Measurements from ENCODE around the gene DSCAML1. TPM values are rescaled to one million over a fixed set of nuclear protein-coding genes. Genes with fewer than 3 reads are reported as not detected.

DSCAML1 gene
- total and polyA plus RNA-seq, 5 donors from 2014 or later, result 0.08 to 1.6 (median 0.30) TPM; not detected in 1

DNA sequence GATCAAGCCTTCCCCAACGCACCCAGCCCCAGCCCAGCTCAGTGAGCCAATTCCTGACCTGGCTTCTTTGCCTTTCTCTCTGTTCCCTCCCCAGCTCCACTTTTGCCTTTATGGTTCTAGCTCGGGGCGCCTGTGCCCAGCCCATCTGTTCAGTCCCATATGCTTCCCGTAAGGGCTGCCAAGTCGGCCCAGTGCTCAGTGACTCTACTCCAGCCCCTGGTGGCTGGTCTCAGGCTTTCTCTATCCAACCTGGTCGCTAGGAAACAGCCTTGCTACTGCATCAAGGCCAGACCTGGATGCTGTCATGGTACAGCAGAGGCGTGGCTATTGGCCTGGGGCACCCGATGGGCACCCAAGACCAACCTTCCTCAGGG lies 178.0 kb downstream of the DSCAML1 start:
- no peaks in the 10 kb centered on the region for H3K36me3 ChIP-seq (ENCODE audit: control insufficient read depth, insufficient read depth, low read length)
- Mint-ChIP-seq H3K36me3 (peaks cover 5% of the 10 kb centered on the region), H3K27ac (no peak overlapping the region), H3K27me3 (peaks cover 24% of the 10 kb centered on the region), H3K4me3 (no peak overlapping the region), H3K9me3 (peaks cover 0 to 14% (median 3%) of the 10 kb centered on the region in 7 donors), H3K4me1 (no peaks in the 10 kb centered on the region)
- DNase-seq (no peak), ATAC-seq (ENCODE audit: low read depth in 2 of 2) (no peak)
- H3K4me3 ChIP-seq (ENCODE audit: low read depth, low read length), result no peak overlapping the region
- no peaks in the 10 kb centered on the region for H3K4me1 ChIP-seq (ENCODE audit: control insufficient read depth, insufficient read depth, low read length, poor library complexity, severe bottlenecking)
- H3K27ac ChIP-seq (ENCODE audit: insufficient read depth, low read length, poor library complexity, severe bottlenecking), result no peak overlapping the region
- no peaks in the 10 kb centered on the region for H3K27me3 ChIP-seq (ENCODE audit: control insufficient read depth, insufficient read depth, low read length)
- peaks cover 0 to 8% of the 10 kb centered on the region in 2 experiments for H3K9me3 ChIP-seq (ENCODE audit: control insufficient read depth in 2 of 2, low read length in 2 of 2)

DNA sequence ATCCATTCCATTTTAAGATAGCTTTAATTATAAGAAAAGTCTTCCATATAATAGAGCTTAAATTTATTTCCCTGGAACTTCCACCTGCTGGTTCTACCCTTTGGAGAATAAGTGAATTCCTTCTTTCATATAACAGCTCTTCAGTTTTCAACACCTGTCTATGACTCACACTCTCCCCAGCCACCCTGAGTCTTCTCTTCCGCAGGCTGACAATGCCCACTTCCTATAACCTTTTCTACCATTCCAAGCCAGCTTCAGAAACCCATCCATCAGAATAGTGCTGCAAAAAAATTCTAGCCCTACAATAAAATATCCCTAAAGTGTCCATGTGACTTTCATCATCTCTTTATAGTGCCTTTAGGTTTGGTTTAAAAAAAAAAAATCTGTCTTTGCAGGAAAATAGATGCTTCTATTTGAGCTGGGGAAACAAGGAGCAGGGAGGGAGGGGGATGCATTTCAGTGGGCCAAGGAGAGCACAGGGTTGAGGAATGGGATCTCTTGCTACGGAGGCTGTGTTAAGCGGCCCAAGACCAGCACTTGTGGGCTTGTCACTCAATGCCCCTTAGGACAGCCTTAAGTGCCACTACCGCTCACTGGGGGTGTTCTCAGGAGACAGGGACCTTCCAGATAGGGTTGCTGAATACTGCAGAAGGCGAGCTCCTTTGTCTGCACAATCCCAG lies 178.6 kb downstream of the DSCAML1 start:
- DNase-seq, result no peak
- Mint-ChIP-seq H3K27me3 (peaks cover 22% of the 10 kb centered on the region), H3K4me1 (no peaks in the 10 kb centered on the region), H3K4me3 (no peak overlapping the region), H3K36me3 (peaks cover under 1% of the 10 kb centered on the region), H3K9me3 (peaks cover 0 to 14% (median 3%) of the 10 kb centered on the region in 7 donors), H3K27ac (no peak overlapping the region)
- ATAC-seq (ENCODE audit: low read depth in 2 of 2), result no peak
- no peak overlapping the region for H3K27ac ChIP-seq (ENCODE audit: insufficient read depth, low read length, poor library complexity, severe bottlenecking)
- H3K36me3 ChIP-seq (ENCODE audit: control insufficient read depth, insufficient read depth, low read length), result no peaks in the 10 kb centered on the region
- H3K9me3 ChIP-seq (ENCODE audit: control insufficient read depth in 2 of 2, low read length in 2 of 2), result peaks cover 0 to 8% of the 10 kb centered on the region in 2 experiments
- H3K4me3 ChIP-seq (ENCODE audit: low read depth, low read length), result no peak overlapping the region
- H3K27me3 ChIP-seq (ENCODE audit: control insufficient read depth, insufficient read depth, low read length), result no peaks in the 10 kb centered on the region
- no peaks in the 10 kb centered on the region for H3K4me1 ChIP-seq (ENCODE audit: control insufficient read depth, insufficient read depth, low read length, poor library complexity, severe bottlenecking)

DNA sequence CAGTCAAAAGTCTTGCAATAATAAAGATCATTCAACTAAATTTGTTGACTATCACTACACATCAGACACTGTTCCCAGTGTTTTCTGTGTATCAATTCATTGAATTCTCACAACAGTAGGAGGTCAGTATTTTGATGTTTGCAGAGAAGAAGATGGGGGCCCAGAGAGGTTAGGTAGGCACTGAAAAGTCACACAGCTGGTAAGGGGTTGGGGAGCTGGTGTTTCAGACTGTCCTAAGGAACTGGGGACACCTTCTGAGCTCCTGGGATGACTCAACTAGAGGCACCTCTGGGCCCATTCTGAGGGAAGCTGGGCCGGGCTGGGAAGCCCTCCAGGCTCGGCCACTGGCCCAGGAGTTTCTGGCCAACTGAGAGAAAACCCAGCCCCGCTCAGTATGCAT lies 180.0 kb downstream of the DSCAML1 start:
- no peaks in the 10 kb centered on the region for H3K36me3 ChIP-seq (ENCODE audit: control insufficient read depth, insufficient read depth, low read length)
- H3K4me1 Mint-ChIP-seq, result no peaks in the 10 kb centered on the region
- H3K27me3 ChIP-seq (ENCODE audit: control insufficient read depth, insufficient read depth, low read length), result no peaks in the 10 kb centered on the region
- H3K4me3 ChIP-seq (ENCODE audit: low read depth, low read length), result no peak overlapping the region
- peaks cover 0 to 8% of the 10 kb centered on the region in 2 experiments for H3K9me3 ChIP-seq (ENCODE audit: control insufficient read depth in 2 of 2, low read length in 2 of 2)
- DNase-seq (no peak), ATAC-seq (ENCODE audit: low read depth in 2 of 2) (no peak)
- H3K9me3 Mint-ChIP-seq, result peaks cover 0 to 14% (median 3%) of the 10 kb centered on the region in 7 donors
- H3K27ac ChIP-seq (ENCODE audit: insufficient read depth, low read length, poor library complexity, severe bottlenecking), result no peak overlapping the region
- no peak overlapping the region for H3K4me3 Mint-ChIP-seq
- no peaks in the 10 kb centered on the region for H3K4me1 ChIP-seq (ENCODE audit: control insufficient read depth, insufficient read depth, low read length, poor library complexity, severe bottlenecking)
- H3K36me3 Mint-ChIP-seq, result no peaks in the 10 kb centered on the region
- H3K27ac Mint-ChIP-seq, result no peak overlapping the region
- H3K27me3 Mint-ChIP-seq, result peaks cover 22% of the 10 kb centered on the region

DNA sequence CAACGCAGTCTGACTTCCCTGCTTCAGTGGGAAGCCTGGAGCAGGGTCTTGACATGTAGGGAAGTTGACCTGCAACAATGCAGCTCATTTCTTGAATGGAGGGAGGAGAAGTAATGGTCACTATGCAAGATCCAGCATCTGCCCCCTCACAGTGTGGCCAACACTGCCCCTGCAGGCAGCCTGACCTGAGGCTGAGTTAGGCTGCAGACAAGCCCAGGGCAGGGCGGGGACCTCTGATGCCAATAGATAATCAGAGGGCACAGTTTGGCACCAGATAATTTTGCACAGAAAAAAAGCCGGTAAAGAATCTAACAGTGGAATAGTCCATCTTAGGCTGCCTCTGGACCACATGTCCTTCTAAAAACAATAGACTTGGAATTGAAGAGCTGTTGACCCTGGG lies 182.3 kb downstream of the DSCAML1 start:
- H3K4me3 ChIP-seq (ENCODE audit: low read depth, low read length), result no peak overlapping the region
- Mint-ChIP-seq H3K27ac (no peak overlapping the region), H3K4me1 (peaks cover 2 to 18% (median 6%) of the 10 kb centered on the region in 4 donors), H3K27me3 (peaks cover 19% of the 10 kb centered on the region), H3K9me3 (peaks cover 0 to 7% (median 0%) of the 10 kb centered on the region in 7 donors), H3K36me3 (no peaks in the 10 kb centered on the region), H3K4me3 (no peak overlapping the region)
- no peaks in the 10 kb centered on the region for H3K4me1 ChIP-seq (ENCODE audit: control insufficient read depth, insufficient read depth, low read length, poor library complexity, severe bottlenecking)
- H3K27ac ChIP-seq (ENCODE audit: insufficient read depth, low read length, poor library complexity, severe bottlenecking), result no peak overlapping the region
- ATAC-seq (ENCODE audit: low read depth in 2 of 2), result no peak
- DNase-seq, result no peak
- H3K27me3 ChIP-seq (ENCODE audit: control insufficient read depth, insufficient read depth, low read length), result no peaks in the 10 kb centered on the region
- no peaks in the 10 kb centered on the region for H3K9me3 ChIP-seq (ENCODE audit: control insufficient read depth in 2 of 2, low read length in 2 of 2)
- H3K36me3 ChIP-seq (ENCODE audit: control insufficient read depth, insufficient read depth, low read length), result no peaks in the 10 kb centered on the region

DNA sequence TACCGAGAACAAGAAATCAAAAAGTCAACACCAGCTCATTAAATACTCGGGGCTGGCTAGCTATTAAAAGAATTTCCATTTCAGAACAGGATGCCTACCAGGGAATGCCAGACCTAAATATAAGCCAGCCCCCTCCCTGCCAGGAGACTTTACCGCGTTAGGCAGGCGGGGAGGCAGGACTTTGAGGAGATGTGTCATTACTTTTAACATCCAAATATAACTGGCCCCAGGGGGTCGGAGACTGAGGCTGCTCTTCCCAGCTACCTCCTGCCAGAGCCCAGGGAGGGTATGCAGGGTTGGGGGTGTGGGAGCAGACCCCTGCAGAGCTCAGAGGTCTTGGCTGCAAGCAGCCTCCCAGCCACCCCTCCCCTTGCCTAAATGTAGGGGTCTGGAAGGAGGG lies 183.5 kb downstream of the DSCAML1 start:
- peaks cover 19% of the 10 kb centered on the region for H3K27me3 Mint-ChIP-seq
- DNase-seq (no peak), ATAC-seq (ENCODE audit: low read depth in 2 of 2) (no peak)
- no peaks in the 10 kb centered on the region for H3K36me3 Mint-ChIP-seq
- Histone ChIP-seq H3K4me3 (ENCODE audit: low read depth, low read length) (no peak overlapping the region), H3K27ac (ENCODE audit: insufficient read depth, low read length, poor library complexity, severe bottlenecking) (no peak overlapping the region), H3K36me3 (ENCODE audit: control insufficient read depth, insufficient read depth, low read length) (no peaks in the 10 kb centered on the region), H3K27me3 (ENCODE audit: control insufficient read depth, insufficient read depth, low read length) (no peaks in the 10 kb centered on the region), H3K4me1 (ENCODE audit: control insufficient read depth, insufficient read depth, low read length, poor library complexity, severe bottlenecking) (no peaks in the 10 kb centered on the region), H3K9me3 (ENCODE audit: control insufficient read depth in 2 of 2, low read length in 2 of 2) (no peaks in the 10 kb centered on the region)
- H3K27ac Mint-ChIP-seq, result no peak overlapping the region
- peaks cover 0 to 7% (median 0%) of the 10 kb centered on the region in 7 donors for H3K9me3 Mint-ChIP-seq
- H3K4me3 Mint-ChIP-seq, result no peak overlapping the region
- H3K4me1 Mint-ChIP-seq, result peaks cover 2 to 19% (median 6%) of the 10 kb centered on the region in 4 donors

DNA sequence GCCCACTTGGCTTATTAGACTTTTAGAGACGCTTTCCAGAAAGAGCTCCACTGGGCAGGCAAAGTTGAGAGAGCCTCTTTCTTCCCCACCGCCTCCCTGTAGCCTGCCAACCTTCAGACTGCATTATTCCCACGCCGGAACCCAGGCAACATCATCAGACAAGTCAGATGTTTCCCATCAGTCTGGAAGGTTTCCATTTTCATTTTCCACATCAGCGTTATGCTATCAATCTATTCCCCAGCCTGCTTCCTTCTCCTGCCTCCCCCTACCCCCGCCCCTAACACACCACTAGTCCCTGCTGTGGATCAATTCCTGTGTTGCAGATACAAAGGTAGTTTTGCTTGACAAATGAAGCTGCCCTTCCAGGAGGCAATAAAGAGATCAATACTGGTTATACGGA lies 184.8 kb downstream of the DSCAML1 start:
- H3K9me3 Mint-ChIP-seq, result peaks cover 0 to 7% (median 0%) of the 10 kb centered on the region in 7 donors
- H3K36me3 Mint-ChIP-seq, result no peaks in the 10 kb centered on the region
- peaks cover 2 to 19% (median 7%) of the 10 kb centered on the region in 4 donors for H3K4me1 Mint-ChIP-seq
- H3K27ac ChIP-seq (ENCODE audit: insufficient read depth, low read length, poor library complexity, severe bottlenecking), result no peak overlapping the region
- ATAC-seq (ENCODE audit: low read depth in 2 of 2), result no peak
- no peak overlapping the region for H3K4me3 ChIP-seq (ENCODE audit: low read depth, low read length)
- no peak for DNase-seq
- no peak overlapping the region for H3K4me3 Mint-ChIP-seq
- H3K9me3 ChIP-seq (ENCODE audit: control insufficient read depth in 2 of 2, low read length in 2 of 2), result no peaks in the 10 kb centered on the region
- no peaks in the 10 kb centered on the region for H3K4me1 ChIP-seq (ENCODE audit: control insufficient read depth, insufficient read depth, low read length, poor library complexity, severe bottlenecking)
- no peaks in the 10 kb centered on the region for H3K36me3 ChIP-seq (ENCODE audit: control insufficient read depth, insufficient read depth, low read length)
- H3K27ac Mint-ChIP-seq, result no peak overlapping the region
- H3K27me3 ChIP-seq (ENCODE audit: control insufficient read depth, insufficient read depth, low read length), result no peaks in the 10 kb centered on the region
- H3K27me3 Mint-ChIP-seq, result peaks cover 15% of the 10 kb centered on the region

DNA sequence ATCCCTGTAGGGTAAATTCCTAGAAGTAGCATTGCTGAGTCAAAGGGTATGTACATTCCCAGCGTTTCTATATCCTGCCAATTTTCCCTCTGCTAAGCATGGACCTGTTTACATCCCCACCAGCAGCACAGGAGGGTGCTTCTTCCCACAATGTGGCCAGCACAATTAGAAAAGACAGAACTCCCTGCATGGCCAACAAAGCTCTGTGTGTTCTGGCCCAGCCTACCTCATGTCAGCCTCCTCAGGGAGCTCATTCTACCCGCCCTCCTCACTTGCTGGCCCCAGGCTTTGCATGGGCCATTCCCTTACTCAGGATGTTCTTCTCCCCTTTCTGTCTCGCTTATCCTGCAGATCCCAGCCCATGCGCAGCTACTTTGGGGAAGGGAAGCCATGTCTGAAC lies 186.1 kb downstream of the DSCAML1 start:
- no peaks in the 10 kb centered on the region for H3K27me3 ChIP-seq (ENCODE audit: control insufficient read depth, insufficient read depth, low read length)
- Mint-ChIP-seq H3K36me3 (no peaks in the 10 kb centered on the region), H3K4me1 (peaks cover 7 to 31% (median 16%) of the 10 kb centered on the region in 4 donors), H3K27ac (peak overlapping the region in 1 of 3 donors; percentile 12), H3K27me3 (peaks cover 11% of the 10 kb centered on the region), H3K4me3 (no peak overlapping the region), H3K9me3 (peaks cover 0 to 6% (median 0%) of the 10 kb centered on the region in 7 donors)
- ATAC-seq (ENCODE audit: low read depth in 2 of 2), result no peak
- H3K4me1 ChIP-seq (ENCODE audit: control insufficient read depth, insufficient read depth, low read length, poor library complexity, severe bottlenecking), result no peaks in the 10 kb centered on the region
- no peak overlapping the region for H3K4me3 ChIP-seq (ENCODE audit: low read depth, low read length)
- no peak for DNase-seq
- no peak overlapping the region for H3K27ac ChIP-seq (ENCODE audit: insufficient read depth, low read length, poor library complexity, severe bottlenecking)
- H3K9me3 ChIP-seq (ENCODE audit: control insufficient read depth in 2 of 2, low read length in 2 of 2), result no peaks in the 10 kb centered on the region
- no peaks in the 10 kb centered on the region for H3K36me3 ChIP-seq (ENCODE audit: control insufficient read depth, insufficient read depth, low read length)

DNA sequence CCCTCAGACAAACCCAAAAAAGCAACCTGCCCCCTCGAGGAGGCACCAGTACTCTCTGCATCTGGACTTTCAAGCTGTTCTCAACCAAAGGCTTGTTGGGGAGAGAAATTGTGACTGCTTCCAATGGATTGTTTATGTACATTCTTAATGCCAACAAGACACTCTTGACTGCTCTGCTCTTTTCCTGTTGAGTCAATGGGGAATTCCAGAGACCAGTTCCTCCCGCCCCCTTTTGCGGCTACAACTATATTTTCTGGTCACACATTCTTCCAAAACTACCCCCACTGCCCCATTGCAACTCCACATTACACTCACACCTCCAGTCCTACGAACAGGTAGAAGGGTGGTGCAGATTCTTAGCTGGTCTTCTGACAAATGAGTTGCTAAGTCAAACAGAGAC lies 187.0 kb downstream of the DSCAML1 start:
- H3K27me3 Mint-ChIP-seq, result peaks cover 4% of the 10 kb centered on the region
- no peaks in the 10 kb centered on the region for H3K9me3 ChIP-seq (ENCODE audit: control insufficient read depth in 2 of 2, low read length in 2 of 2)
- H3K4me1 ChIP-seq (ENCODE audit: control insufficient read depth, insufficient read depth, low read length, poor library complexity, severe bottlenecking), result no peaks in the 10 kb centered on the region
- DNase-seq (no peak), ATAC-seq (ENCODE audit: low read depth in 2 of 2) (no peak)
- H3K9me3 Mint-ChIP-seq, result peaks cover 0 to 2% (median 0%) of the 10 kb centered on the region in 7 donors
- H3K27ac ChIP-seq (ENCODE audit: insufficient read depth, low read length, poor library complexity, severe bottlenecking), result no peak overlapping the region
- no peaks in the 10 kb centered on the region for H3K36me3 Mint-ChIP-seq
- H3K4me3 Mint-ChIP-seq, result no peak overlapping the region
- no peaks in the 10 kb centered on the region for H3K27me3 ChIP-seq (ENCODE audit: control insufficient read depth, insufficient read depth, low read length)
- H3K27ac Mint-ChIP-seq, result no peak overlapping the region
- H3K36me3 ChIP-seq (ENCODE audit: control insufficient read depth, insufficient read depth, low read length), result no peaks in the 10 kb centered on the region
- peaks cover 7 to 32% (median 16%) of the 10 kb centered on the region in 4 donors for H3K4me1 Mint-ChIP-seq
- no peak overlapping the region for H3K4me3 ChIP-seq (ENCODE audit: low read depth, low read length)
